IMR-90 (cell line): ENCODE measurements around the gene SLC9A3. TPM values are rescaled to one million over a fixed set of nuclear protein-coding genes. Genes with fewer than 3 reads are reported as not detected.

Experiments
- ATAC-seq: fragments of 200-7000 bp; cut with Tn5 transposase; 2 replicates; pipeline ENCODE4 v1.9.1; 2020; ENCODE audit warnings: low read depth, mild to moderate bottlenecking, moderate library complexity
- BruUV-seq: library from RNA; stranded (reverse); fragments of 400-500 nt; replicated peaks from 2 replicates; lab custom pipeline; 2021; lab: Mats Ljungman, UMichigan
- CTCF ChIA-PET: fragments of 300-600 bp; formaldehyde crosslinking; extraction: SDS; loops from one replicate; lab custom pipeline; 2021; ENCODE audit warnings: antibody characterized with exemption; lab: Yijun Ruan, JAX
- POLR2A ChIA-PET: fragments of 300-600 bp; sonication (Branson Sonifier 250); formaldehyde crosslinking; loops from one replicate; lab custom pipeline; 2022; ENCODE audit warnings: antibody characterized with exemption; ENCODE audit not compliant: unreplicated experiment; lab: Charles Lee
- DNase-seq: peaks from one replicate; pipeline ENCODE4 v3.0.0; 2013
- H2AFZ ChIP-seq: replicated peaks from 2 replicates; pipeline ENCODE3; 2013; ENCODE audit warnings: low read length, mild to moderate bottlenecking; ENCODE audit not compliant: poor library complexity
- H2AK5ac ChIP-seq: 2 replicates; pipeline ENCODE4 v1.6.1; 2013; ENCODE audit warnings: low read depth, low read length, inconsistent platforms
- H2AK9ac ChIP-seq: replicated peaks from 2 replicates; pipeline ENCODE3; 2013; ENCODE audit warnings: mild to moderate bottlenecking, low read depth, low read length, moderate library complexity; ENCODE audit not compliant: poor library complexity
- H2BK120ac ChIP-seq: 2 replicates; pipeline ENCODE4 v1.6.1; 2013; ENCODE audit warnings: low read depth, low read length, inconsistent platforms
- H2BK15ac ChIP-seq: 3 replicates; pipeline ENCODE4 v1.6.1; 2013; ENCODE audit warnings: low read depth, low read length, inconsistent platforms
- H2BK20ac ChIP-seq: 2 replicates; pipeline ENCODE4 v1.6.1; 2013; ENCODE audit warnings: low read depth, mild to moderate bottlenecking, inconsistent platforms, low read length, moderate library complexity
- H2BK5ac ChIP-seq: 2 replicates; pipeline ENCODE4 v1.6.1; 2013; ENCODE audit warnings: mild to moderate bottlenecking, low read depth, low read length, inconsistent platforms; ENCODE audit not compliant: poor library complexity, severe bottlenecking
- H3K14ac ChIP-seq: replicated peaks from 2 replicates; pipeline ENCODE4 v1.6.1; 2013; ENCODE audit warnings: low read depth, low read length, inconsistent platforms
- H3K18ac ChIP-seq: 2 replicates; pipeline ENCODE4 v1.6.1; 2013; ENCODE audit warnings: low read depth, low read length, control low read depth
- H3K23ac ChIP-seq: 2 replicates; pipeline ENCODE4 v1.6.1; 2013; ENCODE audit warnings: low read depth, low read length, inconsistent platforms
- H3K27ac ChIP-seq: 2 replicates; pipeline ENCODE4 v1.5.1; 2013; ENCODE audit warnings: mild to moderate bottlenecking, control low read depth, low read length; ENCODE audit not compliant: insufficient read depth
- H3K27me3 ChIP-seq: 2 replicates; pipeline ENCODE4 v1.6.1; 2013; ENCODE audit warnings: low read length; ENCODE audit not compliant: control insufficient read depth, insufficient read depth
- H3K36me3 ChIP-seq: 2 replicates; pipeline ENCODE4 v1.6.1; 2013; ENCODE audit warnings: low read length, mixed read lengths; ENCODE audit not compliant: control insufficient read depth, insufficient read depth
- H3K4ac ChIP-seq: 2 replicates; pipeline ENCODE4 v1.6.1; 2013; ENCODE audit warnings: low read depth, low read length, inconsistent platforms
- H3K4me1 ChIP-seq: 2 replicates; pipeline ENCODE4 v1.6.1; 2013; ENCODE audit warnings: low read length, mixed read lengths; ENCODE audit not compliant: control insufficient read depth, insufficient read depth
- H3K4me2 ChIP-seq: 2 replicates; pipeline ENCODE4 v1.6.1; 2013; ENCODE audit warnings: low read depth, mild to moderate bottlenecking, control low read depth, low read length, moderate library complexity
- H3K4me3 ChIP-seq: 2 replicates; pipeline ENCODE4 v1.5.1; 2013; ENCODE audit warnings: low read depth, mild to moderate bottlenecking, control low read depth, low read length, moderate library complexity; ENCODE audit not compliant: insufficient read depth
- H3K56ac ChIP-seq: 2 replicates; pipeline ENCODE4 v1.6.1; 2013; ENCODE audit warnings: low read length, inconsistent platforms; ENCODE audit not compliant: insufficient read depth; ENCODE audit errors: extremely low read depth
- H3K79me1 ChIP-seq, 2 experiments: 2 replicates each; pipeline ENCODE4 v1.6.1; 2013; ENCODE audit warnings: low read length in 2 of 2, inconsistent platforms in 1 of 2, low read depth in 1 of 2
- H3K9ac ChIP-seq: 2 replicates; pipeline ENCODE4 v1.6.1; 2013; ENCODE audit warnings: low read depth, low read length, control low read depth
- H3K9me1 ChIP-seq: 2 replicates; pipeline ENCODE4 v1.6.1; 2013; ENCODE audit warnings: low read length, inconsistent platforms; ENCODE audit not compliant: insufficient read depth
- H3K9me3 ChIP-seq: 2 replicates; pipeline ENCODE4 v1.6.1; 2013; ENCODE audit warnings: low read length; ENCODE audit not compliant: control insufficient read depth, insufficient read depth
- H4K20me1 ChIP-seq: 2 replicates; pipeline ENCODE4 v1.6.1; 2013; ENCODE audit warnings: low read length, inconsistent platforms; ENCODE audit not compliant: insufficient read depth
- H4K5ac ChIP-seq: 2 replicates; pipeline ENCODE4 v1.6.1; 2013; ENCODE audit warnings: mild to moderate bottlenecking, low read depth, low read length, control low read depth
- H4K8ac ChIP-seq, 2 experiments: 2 replicates each; pipeline ENCODE4 v1.6.1; 2013; ENCODE audit warnings: low read depth in 2 of 2, low read length in 2 of 2, control low read depth in 1 of 2, inconsistent platforms in 1 of 2
- H4K91ac ChIP-seq: 2 replicates; pipeline ENCODE4 v1.6.1; 2013; ENCODE audit warnings: low read depth, low read length, inconsistent platforms; ENCODE audit not compliant: insufficient read depth
- BHLHE40 ChIP-seq: fragments of 150-350 bp; IDR thresholded peaks from 2 replicates; pipeline ENCODE4 v1.6.1; 2016; ENCODE audit warnings: mild to moderate bottlenecking, low read depth, low read length
- CTCF ChIP-seq: conservative IDR thresholded peaks from 2 replicates; pipeline ENCODE4 v1.5.1; 2012; ENCODE audit warnings: mild to moderate bottlenecking, low read depth, low read length, improper control_type of control experiment
- MXI1 ChIP-seq: IDR thresholded peaks from 2 replicates; pipeline ENCODE4 v1.6.1; 2012; ENCODE audit warnings: low read depth, mild to moderate bottlenecking, low read length, moderate library complexity, borderline replicate concordance
- POLR2A ChIP-seq: IDR thresholded peaks from 2 replicates; pipeline ENCODE4 v1.6.1; 2012; ENCODE audit warnings: mild to moderate bottlenecking, low read depth, low read length
- SMC3 ChIP-seq: fragments of 150-350 bp; IDR thresholded peaks from 2 replicates; pipeline ENCODE4 v1.6.1; 2016; ENCODE audit warnings: low read depth, mild to moderate bottlenecking, antibody characterized with exemption, low read length, moderate library complexity
- WGBS, 2 experiments: methylation state at CpG; one replicate each; pipeline versions ENCODE4 v1.1.5 to v1.1.7; 2013; ENCODE audit warnings: missing lambda C conversion rate in 2 of 2; ENCODE audit not compliant: insufficient read length in 1 of 2; ENCODE audit errors: extremely low coverage in 2 of 2; 5-methylcytosine and 5-hydroxymethylcytosine counted together
- dilution Hi-C: fragments of 300-500 bp; cut with HindIII; formaldehyde crosslinking; loops from one replicate; pipeline ENCODE4 v1.14.3; 2018; ENCODE audit warnings: low sequenced_read_pairs; ENCODE audit not compliant: unreplicated experiment
- in situ Hi-C: fragments of 300-500 bp; cut with MboI; formaldehyde crosslinking; loops from 3 replicates; pipeline ENCODE4 v1.14.3; 2019; ENCODE audit warnings: low sequenced_read_pairs, inconsistent platforms, mixed read lengths
- intact Hi-C: fragments of 100-400 bp; cut with micrococcal nuclease; formaldehyde crosslinking; loops from 2 replicates; pipeline ENCODE4 v1.10.0; 2022
- polyA plus RNA-seq, 3 experiments: library from polyadenylated mRNA; depleted of rRNA; stranded (reverse); fragments of >200 nt; gene quantifications; 2 replicates each; pipeline ENCODE4 v1.2.3, GENCODE V29; 2012; ENCODE audit warnings: low replicate concordance in 1 of 3
- total RNA-seq: library from RNA; depleted of rRNA; stranded (reverse); fragments of >200 nt; gene quantifications from 2 replicates; pipeline ENCODE4 v1.2.3, GENCODE V29; 2012

Gene SLC9A3
- total and polyA plus RNA-seq, 2 of the 4 experiments (the other 2 are of a cell fraction): 0.72 to 1.5 TPM

GRCh38 chr5:543351-543750 is 19.1 kb upstream of the SLC9A3 start:
- dilution Hi-C loops (no loop called here), intact Hi-C loops (no loop called here), in situ Hi-C loops (no loop called here)
- Histone ChIP-seq H2AK9ac (no peak overlapping the region), H3K9me3 (peaks cover 2% of the 10 kb centered on the region; the same call in 1 of the 2 replicates), H4K5ac (no peak overlapping the region), H3K14ac (no peak overlapping the region), H3K4me2 (no peak overlapping the region), H3K4me3 (no peak overlapping the region), H2BK5ac (no peak overlapping the region), H3K9ac (no peak overlapping the region), H3K56ac (no peak overlapping the region), H3K9me1 (no peaks in the 10 kb centered on the region), H3K4ac (no peak overlapping the region), H4K8ac (no peak overlapping the region), H3K18ac (no peak overlapping the region), H4K20me1 (no peaks in the 10 kb centered on the region), H3K27ac (no peak overlapping the region), H2BK20ac (no peak overlapping the region), H3K27me3 (peaks cover 30% of the 10 kb centered on the region), H3K36me3 (no peaks in the 10 kb centered on the region), H2BK120ac (no peak overlapping the region), H2AK5ac (no peak overlapping the region), H3K23ac (no peak overlapping the region), H2BK15ac (no peak overlapping the region), H3K4me1 (peaks cover 3% of the 10 kb centered on the region; the same call in 1 of the 2 replicates), H4K91ac (no peak overlapping the region), H2AFZ (no peak overlapping the region), H3K79me1 (no peaks in the 10 kb centered on the region)
- DNase-seq (no peak), ATAC-seq (no peak)
- no TSS peak for BruUV-seq
- TF ChIP-seq MXI1 (no peak), SMC3 (no peak), CTCF (no peak), BHLHE40 (no peak), POLR2A (no peak)
- WGBS, 2 experiments: 72% methylated on average over 3 of the region's 5 CpGs; no CpG with 5 or more reads in 1 of the 2 experiments
- ChIA-PET POLR2A (no interaction called here), CTCF (no interaction called here)
